PC-3 (cell line): Measurements from ENCODE around the gene PIGQ. TPM values are rescaled to one million over a fixed set of nuclear protein-coding genes. Genes with fewer than 3 reads are reported as not detected.

Experiments used
- ATAC-seq: fragments of 200-7000 bp; cut with Tn5 transposase; 2 replicates; pipeline ENCODE4 v1.9.1; 2020; ENCODE audit warnings: mild to moderate bottlenecking, moderate library complexity
- BruUV-seq: library from RNA; stranded (reverse); fragments of 400-500 nt; replicated peaks from 2 replicates; lab custom pipeline; 2021; lab: Mats Ljungman, UMichigan
- CTCF ChIA-PET: fragments of 300-600 bp; sonication (Branson Sonifier 250); formaldehyde crosslinking; loops from one replicate; lab custom pipeline; 2022; ENCODE audit warnings: antibody characterized with exemption; lab: Charles Lee
- POLR2A ChIA-PET: fragments of 300-600 bp; sonication (Branson Sonifier 250); formaldehyde crosslinking; loops from one replicate; lab custom pipeline; 2022; ENCODE audit warnings: antibody characterized with exemption; ENCODE audit not compliant: unreplicated experiment; lab: Charles Lee
- DNase-seq: peaks from one replicate; pipeline ENCODE4 v3.0.0-alpha.2; 2015
- H2AFZ ChIP-seq: fragments of 300-600 bp; sonication (generic); 2 replicates; pipeline ENCODE4 v1.6.0; 2016; ENCODE audit warnings: antibody characterized with exemption, low read length
- H3F3A ChIP-seq: fragments of 300-600 bp; sonication (generic); one replicate; pipeline ENCODE4 v1.6.0; 2017; ENCODE audit warnings: antibody characterized with exemption, low read length, control low read depth, mild to moderate bottlenecking; ENCODE audit not compliant: unreplicated experiment
- H3K27ac ChIP-seq: fragments of 300-600 bp; sonication (generic); 2 replicates; pipeline ENCODE4 v1.5.1; 2016; ENCODE audit warnings: mild to moderate bottlenecking, low read length
- H3K27me3 ChIP-seq: fragments of 300-600 bp; sonication (generic); 2 replicates; pipeline ENCODE4 v1.6.1; 2016; ENCODE audit warnings: low read length, mixed read lengths
- H3K36me3 ChIP-seq: fragments of 300-600 bp; sonication (generic); 2 replicates; pipeline ENCODE4 v1.6.1; 2016; ENCODE audit warnings: low read depth, mixed run types, low read length, mixed read lengths
- H3K4me1 ChIP-seq: fragments of 300-600 bp; sonication (generic); 2 replicates; pipeline ENCODE4 v1.5.1; 2016; ENCODE audit warnings: low read length; ENCODE audit not compliant: insufficient read depth
- H3K4me2 ChIP-seq: fragments of 300-600 bp; sonication (generic); 2 replicates; pipeline ENCODE4 v1.6.0; 2016; ENCODE audit warnings: low read length
- H3K4me3 ChIP-seq: fragments of 300-600 bp; sonication (generic); 2 replicates; pipeline ENCODE4 v1.5.1; 2016; ENCODE audit warnings: mild to moderate bottlenecking, low read length, mixed read lengths
- H3K79me2 ChIP-seq: fragments of 300-600 bp; sonication (generic); 2 replicates; pipeline ENCODE4 v1.6.1; 2017; ENCODE audit warnings: low read length, mixed read lengths
- H3K9ac ChIP-seq: fragments of 300-600 bp; sonication (generic); 2 replicates; pipeline ENCODE4 v1.6.0; 2016; ENCODE audit warnings: mild to moderate bottlenecking, low read length
- H3K9me2 ChIP-seq: fragments of 300-600 bp; sonication (generic); replicated peaks from 2 replicates; pipeline ENCODE4 v1.6.1; 2016; ENCODE audit warnings: mixed run types, low read length, mixed read lengths
- H3K9me3 ChIP-seq: fragments of 300-600 bp; sonication (generic); 2 replicates; pipeline ENCODE4 v1.6.1; 2016; ENCODE audit warnings: low read length, mixed read lengths
- H4K20me1 ChIP-seq: fragments of 300-600 bp; sonication (generic); 2 replicates; pipeline ENCODE4 v1.6.1; 2016; ENCODE audit warnings: low read length, mixed read lengths
- CTCF ChIP-seq: fragments of 300-600 bp; sonication (generic); conservative IDR thresholded peaks from 2 replicates; pipeline ENCODE4 v1.5.1; 2017; ENCODE audit warnings: antibody characterized with exemption, low read depth, mild to moderate bottlenecking, low read length
- EZH2 ChIP-seq: fragments of 300-600 bp; sonication (generic); IDR thresholded peaks from one replicate; pipeline ENCODE4 v1.6.1; 2017; ENCODE audit warnings: antibody characterized with exemption, mild to moderate bottlenecking, low read length; ENCODE audit not compliant: unreplicated experiment
- EZH2phosphoT487 ChIP-seq: fragments of 300-600 bp; sonication (generic); IDR thresholded peaks from 2 replicates; pipeline ENCODE4 v1.6.1; 2018; ENCODE audit warnings: mild to moderate bottlenecking, antibody characterized with exemption, low read length, borderline replicate concordance
- intact Hi-C: fragments of 100-400 bp; cut with micrococcal nuclease; formaldehyde crosslinking; loops from 2 replicates; pipeline ENCODE4 v1.9.0; 2023
- total RNA-seq: library from RNA; depleted of rRNA; stranded (reverse); fragments of >200 nt; gene quantifications from 2 replicates; pipeline ENCODE4 v1.2.3, GENCODE V29; 2014

PIGQ gene
- total RNA-seq, 1 experiment from 2014 or later: 36.0 TPM

DNA sequence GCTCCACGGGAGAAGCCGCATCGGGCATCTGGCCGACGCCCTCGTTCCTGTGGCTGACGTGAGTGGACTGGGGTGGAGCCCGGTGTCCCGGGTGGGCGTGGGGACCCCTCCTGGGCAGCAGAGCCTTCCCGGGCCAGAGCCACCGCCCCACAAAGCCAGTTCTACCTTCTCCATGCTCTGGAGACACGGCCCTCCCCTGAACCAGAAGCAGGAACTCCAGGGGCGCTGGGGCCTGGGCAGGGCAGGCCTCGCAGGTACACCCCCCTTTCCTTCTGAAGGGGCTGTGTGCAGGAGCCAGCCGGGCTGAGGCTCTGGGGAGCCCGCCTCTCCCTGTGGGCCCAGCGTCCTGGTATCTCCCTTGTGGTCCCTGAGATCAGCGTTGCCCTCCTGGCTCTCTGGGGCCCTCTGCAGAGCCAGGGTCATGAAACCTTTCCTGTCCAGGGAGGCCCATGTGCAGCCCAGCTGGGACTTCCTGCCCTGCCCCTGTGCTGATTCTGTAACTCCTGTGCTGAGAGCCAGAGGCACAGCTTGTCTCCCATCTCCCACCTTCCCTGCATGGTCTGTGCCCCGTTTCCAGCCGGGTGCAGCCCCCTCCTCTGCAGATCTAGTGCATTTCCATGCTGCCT, 6.5 kb downstream of the PIGQ start:
- POLR2A ChIA-PET: no interaction called here

DNA sequence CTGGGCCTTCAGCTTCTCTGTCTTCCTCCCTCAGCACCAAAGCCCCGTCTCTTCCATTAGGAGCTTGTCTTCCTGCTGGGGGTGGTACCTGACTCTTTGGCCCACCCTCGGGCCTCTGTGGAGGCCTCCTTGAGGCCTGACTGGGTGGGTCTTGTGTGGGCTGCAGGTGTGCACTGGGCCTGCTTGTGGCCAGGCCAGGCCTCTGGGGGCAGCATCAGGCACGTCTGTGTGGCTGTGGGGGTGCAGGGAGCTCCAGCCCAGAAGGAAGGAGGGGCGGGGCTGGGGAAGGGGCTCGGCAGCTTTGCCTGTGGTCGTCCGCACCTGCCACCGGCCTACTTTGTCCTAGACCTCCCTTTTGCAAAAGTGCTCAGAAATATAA, 7.0 kb downstream of the PIGQ start:
- TF ChIP-seq EZH2 (no peak), EZH2phosphoT487 (no peak), CTCF (no peak)
- H3K27me3 ChIP-seq: no peaks in the 10 kb centered on the region
- intact Hi-C loops: no loop called here
- DNase-seq (no peak), ATAC-seq (no peak; the same call in 1 of the 2 replicates)
- no peaks in the 10 kb centered on the region for H3F3A ChIP-seq
- no peak overlapping the region for H3K27ac ChIP-seq
- H3K4me2 ChIP-seq: no peak overlapping the region
- no peaks in the 10 kb centered on the region for H4K20me1 ChIP-seq
- H3K79me2 ChIP-seq: no peaks in the 10 kb centered on the region
- H3K4me3 ChIP-seq: no peak overlapping the region
- H3K9ac ChIP-seq: no peak overlapping the region
- no peaks in the 10 kb centered on the region for H3K9me3 ChIP-seq
- no peaks in the 10 kb centered on the region for H3K9me2 ChIP-seq
- H2AFZ ChIP-seq: no peak overlapping the region
- no peaks in the 10 kb centered on the region for H3K36me3 ChIP-seq
- BruUV-seq: no TSS peak
- CTCF ChIA-PET: interaction anchor here (0.6 to 1.1 kb wide), 2 partner anchors 9 to 126 kb away, joined by 3 read pairs; no protein-coding TSS in a partner anchor
- POLR2A ChIA-PET: no interaction called here
- H3K4me1 ChIP-seq: no peaks in the 10 kb centered on the region

More for the DNA sequence above, 6.5 kb downstream of the PIGQ start:
- BruUV-seq: no TSS peak
- Histone ChIP-seq H3K27ac (no peak overlapping the region), H3K79me2 (no peaks in the 10 kb centered on the region), H3K36me3 (no peaks in the 10 kb centered on the region), H3K9me3 (no peaks in the 10 kb centered on the region), H3F3A (no peaks in the 10 kb centered on the region), H3K27me3 (no peaks in the 10 kb centered on the region), H2AFZ (no peak overlapping the region), H3K9me2 (no peaks in the 10 kb centered on the region), H3K9ac (no peak overlapping the region), H3K4me2 (no peak overlapping the region), H3K4me1 (no peaks in the 10 kb centered on the region), H4K20me1 (no peaks in the 10 kb centered on the region), H3K4me3 (no peak overlapping the region)
- intact Hi-C loops: no loop called here
- CTCF ChIA-PET: interaction anchor here (1.1 kb wide), 1 partner anchor 9 kb away, joined by 3 read pairs; no protein-coding TSS in a partner anchor
- no peak for DNase-seq
- TF ChIP-seq CTCF (no peak), EZH2 (no peak), EZH2phosphoT487 (no peak)
- ATAC-seq: no peak

GRCh38 chr16:577796-578195, 8.0 kb downstream of the PIGQ start:
- no peaks in the 10 kb centered on the region for H3K27me3 ChIP-seq
- no peaks in the 10 kb centered on the region for H3K9me3 ChIP-seq
- no peak overlapping the region for H2AFZ ChIP-seq
- H3K36me3 ChIP-seq: no peaks in the 10 kb centered on the region
- CTCF ChIA-PET: no interaction called here
- H3K27ac ChIP-seq: no peak overlapping the region
- no peak overlapping the region for H3K4me3 ChIP-seq
- H3K9me2 ChIP-seq: no peaks in the 10 kb centered on the region
- H4K20me1 ChIP-seq: no peaks in the 10 kb centered on the region
- no peak for DNase-seq
- no peak for TF ChIP-seq EZH2
- no peak for TF ChIP-seq EZH2phosphoT487
- no peak for TF ChIP-seq CTCF
- H3F3A ChIP-seq: no peaks in the 10 kb centered on the region
- no peak for ATAC-seq
- H3K79me2 ChIP-seq: no peaks in the 10 kb centered on the region
- POLR2A ChIA-PET: no interaction called here
- no peaks in the 10 kb centered on the region for H3K4me1 ChIP-seq
- H3K9ac ChIP-seq: no peak overlapping the region
- intact Hi-C loops: no loop called here
- no peak overlapping the region for H3K4me2 ChIP-seq
- BruUV-seq: no TSS peak
